Activated T-cell treated with anti-CD3 and anti-CD28 coated beads, Interleukin-2, amount 50 U/mL, for 72 hours (primary cell): Measurements from ENCODE around the gene HK2. TPM values are rescaled to one million over a fixed set of nuclear protein-coding genes. Genes with fewer than 3 reads are reported as not detected.

Experiments
- ATAC-seq, 2 donors: fragments of 150-1000 bp; cut with Tn5 transposase; replicated peaks in 1 of 2; 2 replicates each; pipeline ENCODE4 v1.10.0; 2021; ENCODE audit warnings: moderate library complexity in 2 of 2, mild to moderate bottlenecking in 1 of 2
- DNase-seq, 2 donors: peaks; one replicate each; pipeline ENCODE4 v3.0.0; 2021 to 2022; ENCODE audit warnings: mixed read lengths in 1 of 2
- H3K27ac Mint-ChIP-seq: one replicate; pipeline ENCODE4 v1.8.0; 2022; ENCODE audit warnings: mild to moderate bottlenecking, moderate library complexity, mixed read lengths
- H3K27me3 Mint-ChIP-seq: one replicate; pipeline ENCODE4 v1.8.0; 2022; ENCODE audit warnings: low read depth, mixed read lengths
- H3K36me3 Mint-ChIP-seq, 2 donors: one replicate each; pipeline ENCODE4 v1.8.0; 2022; ENCODE audit warnings: mixed read lengths in 2 of 2, mild to moderate bottlenecking in 1 of 2; ENCODE audit not compliant: insufficient read depth in 2 of 2
- H3K4me1 Mint-ChIP-seq: one replicate; pipeline ENCODE4 v1.8.0; 2022; ENCODE audit warnings: low read depth, mixed read lengths
- H3K4me3 Mint-ChIP-seq, 2 donors: one replicate each; pipeline ENCODE4 v1.8.0; 2022; ENCODE audit warnings: mild to moderate bottlenecking in 2 of 2, mixed read lengths in 2 of 2, moderate library complexity in 2 of 2
- H3K9me3 Mint-ChIP-seq, 2 donors: one replicate each; pipeline ENCODE4 v1.8.0; 2022; ENCODE audit warnings: mixed read lengths in 2 of 2
- total RNA-seq, 2 donors: library from RNA; stranded (reverse); gene quantifications; one replicate each; pipeline ENCODE4 v1.2.3, GENCODE V29; 2022

The HK2 gene
- total RNA-seq, 2 donors from 2014 or later: 31.2 to 36.4 TPM

DNA sequence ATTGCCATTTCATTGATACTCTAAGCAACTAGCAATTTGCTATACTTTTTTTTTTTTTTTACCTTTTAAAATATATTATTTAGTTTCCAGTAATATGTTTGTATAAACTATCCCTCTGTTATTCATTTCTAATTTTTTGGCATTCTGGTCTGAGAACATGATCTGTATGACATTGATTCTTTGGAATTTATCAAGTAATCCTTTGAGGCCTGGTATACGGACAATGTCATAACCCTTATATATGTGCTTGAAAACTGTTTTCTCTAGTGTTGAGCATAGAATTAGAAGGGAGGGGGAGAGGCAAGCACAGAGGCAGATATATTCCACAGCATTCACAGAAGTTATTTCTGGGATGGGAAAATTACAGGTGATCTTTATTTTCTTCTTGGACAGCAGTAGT is 76.3 kb downstream of the HK2 start:
- Mint-ChIP-seq H3K27me3 (peaks cover 52% of the 10 kb centered on the region), H3K9me3 (no peaks in the 10 kb centered on the region), H3K4me1 (peaks cover 23% of the 10 kb centered on the region), H3K36me3 (no peaks in the 10 kb centered on the region), H3K27ac (no peak overlapping the region), H3K4me3 (no peak overlapping the region)
- no peak for ATAC-seq
- DNase-seq: no peak

- H3K36me3 Mint-ChIP-seq: no peaks in the 10 kb centered on the region
- DNase-seq (no peak), ATAC-seq (no peak)
- H3K27ac Mint-ChIP-seq: no peak overlapping the region
- peaks cover 31% of the 10 kb centered on the region for H3K4me1 Mint-ChIP-seq
- H3K9me3 Mint-ChIP-seq: no peaks in the 10 kb centered on the region
- peaks cover 54% of the 10 kb centered on the region for H3K27me3 Mint-ChIP-seq
- H3K4me3 Mint-ChIP-seq: no peak overlapping the region
Measured at GRCh38 chr2:74911061-74911460, 77.1 kb downstream of the HK2 start.

DNA sequence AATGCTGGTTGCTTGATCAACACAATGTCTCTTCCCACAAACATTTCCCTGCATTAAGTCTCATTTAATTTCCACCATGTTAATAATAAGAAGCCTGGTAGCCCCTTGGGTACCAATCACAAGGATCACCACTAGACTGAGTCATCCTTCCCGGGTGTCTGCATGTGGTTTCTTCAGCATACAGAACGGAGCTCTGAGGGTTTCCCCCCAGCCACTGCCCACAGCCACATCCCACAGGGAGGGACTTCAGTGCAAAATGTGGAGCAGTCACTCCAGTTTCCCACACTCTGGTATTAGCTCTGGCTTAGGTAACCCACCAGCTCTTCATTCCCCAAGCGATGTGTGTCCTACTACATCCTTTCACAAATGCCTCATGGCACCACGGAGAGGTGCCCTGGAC is 81.8 kb downstream of the HK2 start:
- Mint-ChIP-seq H3K9me3 (no peaks in the 10 kb centered on the region), H3K27me3 (peaks cover 51% of the 10 kb centered on the region), H3K4me1 (peaks cover 20% of the 10 kb centered on the region), H3K4me3 (no peak overlapping the region), H3K27ac (no peak overlapping the region), H3K36me3 (no peaks in the 10 kb centered on the region)
- DNase-seq (peak; percentile 35 to 58), ATAC-seq (peak; percentile 75 to 83)

DNA sequence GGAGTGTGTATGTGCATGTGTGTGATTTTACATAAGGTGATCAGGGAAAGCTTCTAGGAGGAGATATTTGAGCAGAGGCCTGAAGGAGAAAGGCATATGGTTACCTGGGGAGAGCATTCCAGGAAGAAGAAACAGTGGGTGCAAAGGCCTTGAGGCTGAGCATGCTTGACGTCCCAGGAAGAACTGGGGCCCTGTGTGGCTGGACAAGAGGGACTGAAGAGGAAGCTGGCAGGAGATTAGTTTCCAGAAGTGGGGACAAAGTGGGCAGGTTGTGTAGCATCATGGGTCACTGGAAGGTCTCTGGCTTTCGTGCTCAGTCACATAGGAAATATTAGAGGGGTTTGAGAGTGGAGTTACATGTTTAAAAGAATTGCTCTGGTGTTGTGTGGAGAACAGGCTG is 82.5 kb downstream of the HK2 start:
- peaks cover 54% of the 10 kb centered on the region for H3K27me3 Mint-ChIP-seq
- peaks cover 20% of the 10 kb centered on the region for H3K4me1 Mint-ChIP-seq
- no peaks in the 10 kb centered on the region for H3K9me3 Mint-ChIP-seq
- no peak overlapping the region for H3K4me3 Mint-ChIP-seq
- H3K36me3 Mint-ChIP-seq: no peaks in the 10 kb centered on the region
- no peak for DNase-seq
- H3K27ac Mint-ChIP-seq: no peak overlapping the region
- ATAC-seq: no peak

GRCh38 chr2:74917702-74918619 is 84.0 kb downstream of the HK2 start:
- ATAC-seq (no peak), DNase-seq (no peak)
- no peak overlapping the region for H3K27ac Mint-ChIP-seq
- no peak overlapping the region for H3K4me3 Mint-ChIP-seq
- H3K36me3 Mint-ChIP-seq: no peaks in the 10 kb centered on the region
- H3K4me1 Mint-ChIP-seq: peaks cover 20% of the 10 kb centered on the region
- H3K9me3 Mint-ChIP-seq: no peaks in the 10 kb centered on the region
- H3K27me3 Mint-ChIP-seq: peaks cover 49% of the 10 kb centered on the region

GRCh38 chr2:74919827-74920226 is 85.9 kb downstream of the HK2 start:
- Mint-ChIP-seq H3K36me3 (no peaks in the 10 kb centered on the region), H3K4me3 (peak overlapping the region; percentile 13 to 65), H3K27ac (no peak overlapping the region), H3K9me3 (no peaks in the 10 kb centered on the region), H3K27me3 (peaks cover 37% of the 10 kb centered on the region), H3K4me1 (peaks cover 14% of the 10 kb centered on the region)
- peak; percentile 67 to 75 for ATAC-seq
- peak; percentile 78 to 81 for DNase-seq

GRCh38 chr2:74921236-74921736 is 87.4 kb downstream of the HK2 start:
- Mint-ChIP-seq H3K27me3 (peaks cover 31% of the 10 kb centered on the region), H3K4me3 (no peak overlapping the region), H3K9me3 (no peaks in the 10 kb centered on the region), H3K36me3 (no peaks in the 10 kb centered on the region), H3K4me1 (peaks cover 3% of the 10 kb centered on the region), H3K27ac (no peak overlapping the region)
- ATAC-seq (no peak), DNase-seq (no peak)

GRCh38 chr2:74922592-74923227 is 88.8 kb downstream of the HK2 start:
- no peaks in the 10 kb centered on the region for H3K36me3 Mint-ChIP-seq
- DNase-seq: no peak
- no peaks in the 10 kb centered on the region for H3K9me3 Mint-ChIP-seq
- peaks cover 19% of the 10 kb centered on the region for H3K27me3 Mint-ChIP-seq
- H3K4me1 Mint-ChIP-seq: peaks cover 8% of the 10 kb centered on the region
- H3K4me3 Mint-ChIP-seq: no peak overlapping the region
- H3K27ac Mint-ChIP-seq: no peak overlapping the region
- ATAC-seq: no peak

- H3K9me3 Mint-ChIP-seq: no peaks in the 10 kb centered on the region
- no peak for DNase-seq
Measured at GRCh38 chr2:74924463-74925265, 90.7 kb downstream of the HK2 start.

DNA sequence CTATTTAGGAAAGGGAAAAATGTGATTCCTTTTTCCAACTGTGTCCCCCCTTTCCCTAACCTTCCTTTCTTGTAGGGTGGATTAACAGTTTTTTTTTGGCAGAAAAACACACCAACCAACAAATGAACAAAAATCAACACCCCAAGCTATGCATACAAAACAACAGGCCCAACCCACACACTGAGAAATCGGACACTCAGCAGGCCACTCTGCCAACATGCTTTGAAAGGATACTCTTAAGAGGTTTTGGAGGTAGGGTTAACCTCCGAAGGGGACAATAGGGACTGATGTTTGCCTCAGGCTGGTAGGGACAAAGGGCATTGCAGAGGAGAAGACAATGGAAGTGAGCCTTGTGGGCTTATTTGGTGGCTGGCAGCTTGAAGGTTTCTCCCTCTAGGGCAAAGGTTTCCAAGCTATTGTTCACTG is 91.4 kb downstream of the HK2 start:
- Mint-ChIP-seq H3K9me3 (no peaks in the 10 kb centered on the region), H3K4me1 (peaks cover 4% of the 10 kb centered on the region), H3K4me3 (no peak overlapping the region), H3K27ac (no peak overlapping the region), H3K36me3 (no peaks in the 10 kb centered on the region), H3K27me3 (peaks cover 12% of the 10 kb centered on the region)
- ATAC-seq: no peak
- DNase-seq: no peak

More at GRCh38 chr2:74924463-74925265, 90.7 kb downstream of the HK2 start:
- Mint-ChIP-seq H3K4me3 (no peak overlapping the region), H3K27me3 (peaks cover 12% of the 10 kb centered on the region), H3K36me3 (no peaks in the 10 kb centered on the region), H3K27ac (no peak overlapping the region), H3K4me1 (peaks cover 4% of the 10 kb centered on the region)
- ATAC-seq: no peak

DNA sequence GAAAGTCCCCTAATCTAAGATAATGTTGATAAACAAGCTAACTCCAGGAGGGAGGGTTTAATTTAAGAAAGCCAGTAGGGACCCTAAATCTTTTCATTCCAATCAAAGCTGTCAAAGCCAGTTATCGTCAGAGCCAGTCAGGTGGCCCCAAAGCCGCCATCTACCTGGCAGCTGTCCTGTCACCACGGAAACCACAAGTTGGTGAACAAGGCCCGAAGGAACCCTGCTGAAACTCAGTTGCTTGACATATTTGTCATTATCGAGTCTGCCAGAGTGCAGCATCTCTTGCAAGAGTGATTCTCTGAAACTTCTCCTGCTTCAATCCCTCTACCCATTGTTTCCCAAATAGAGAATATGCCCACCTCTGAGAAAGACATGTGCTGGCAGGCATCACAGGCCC is 93.7 kb downstream of the HK2 start:
- no peak for DNase-seq
- Mint-ChIP-seq H3K27ac (no peak overlapping the region), H3K4me3 (no peak overlapping the region), H3K27me3 (peaks cover 7% of the 10 kb centered on the region), H3K36me3 (no peaks in the 10 kb centered on the region), H3K4me1 (peaks cover 4% of the 10 kb centered on the region), H3K9me3 (peaks cover 0 to 2% of the 10 kb centered on the region in 2 donors)
- ATAC-seq: no peak

DNA sequence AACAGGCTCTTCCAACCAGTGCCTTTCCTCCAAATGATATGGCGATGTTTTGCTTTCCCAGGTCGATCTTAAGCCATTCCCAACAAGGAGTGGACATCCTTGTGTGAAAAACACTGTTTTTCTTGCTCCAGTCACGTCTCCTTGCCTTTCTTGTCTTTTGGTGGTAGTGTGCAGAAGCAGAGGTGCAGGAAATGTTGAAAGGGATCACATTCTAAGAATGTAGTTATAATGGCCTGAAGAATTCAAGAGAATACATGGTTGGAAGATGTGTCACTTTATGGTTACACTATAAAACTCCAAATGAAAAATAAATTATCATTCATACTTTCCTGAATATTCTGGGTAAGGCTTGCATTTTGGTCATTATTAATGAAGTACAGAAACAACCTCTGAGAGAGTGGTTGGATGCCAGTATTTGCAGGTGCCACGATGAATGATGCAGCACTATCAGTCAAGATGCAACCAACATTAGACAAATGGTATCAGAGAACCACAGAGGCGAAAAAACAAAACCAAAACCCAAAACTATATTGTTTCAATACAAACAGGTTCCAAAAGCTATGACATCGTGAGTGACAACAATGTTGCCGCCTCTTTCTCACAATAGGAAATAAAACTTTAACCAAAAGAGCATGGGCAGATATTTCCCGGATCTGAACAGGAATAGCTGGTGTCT is 97.0 kb downstream of the HK2 start:
- ATAC-seq (no peak), DNase-seq (no peak)
- H3K4me3 Mint-ChIP-seq: no peak overlapping the region
- peaks cover 0 to 2% of the 10 kb centered on the region in 2 donors for H3K9me3 Mint-ChIP-seq
- H3K27me3 Mint-ChIP-seq: peaks cover 7% of the 10 kb centered on the region
- no peak overlapping the region for H3K27ac Mint-ChIP-seq
- H3K4me1 Mint-ChIP-seq: peaks cover 4% of the 10 kb centered on the region
- H3K36me3 Mint-ChIP-seq: peaks cover 0 to 2% of the 10 kb centered on the region in 2 donors
